ENCODE data around the gene ADGRG6.

DNA sequence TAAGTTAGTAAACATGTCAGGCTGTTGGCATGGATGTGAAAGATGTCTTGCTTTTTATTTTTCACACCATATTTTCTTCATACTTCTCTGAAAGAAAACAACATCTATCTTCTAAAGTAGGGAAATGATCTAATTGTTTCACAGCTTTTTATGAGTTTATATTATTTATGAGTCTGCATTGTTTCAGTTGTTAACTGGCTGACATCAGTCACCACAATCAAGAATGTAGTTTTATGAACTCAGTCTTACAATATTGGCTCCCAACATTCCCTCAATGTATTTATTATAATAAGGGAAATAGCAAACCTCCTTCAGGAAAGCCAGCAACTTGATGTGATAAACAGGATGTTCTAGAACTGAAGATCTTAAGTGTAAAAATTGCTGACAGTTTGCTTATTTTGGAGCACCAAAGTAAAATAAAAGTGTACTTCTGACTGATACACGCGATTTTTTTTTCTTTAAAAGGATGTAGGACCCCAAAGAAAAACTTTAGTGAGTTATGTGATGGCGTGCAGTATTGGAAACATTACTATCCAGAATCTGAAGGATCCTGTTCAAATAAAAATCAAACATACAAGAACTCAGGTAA is 106.0 kb downstream of the ADGRG6 start:
- TF ChIP-seq, protein P1, sequence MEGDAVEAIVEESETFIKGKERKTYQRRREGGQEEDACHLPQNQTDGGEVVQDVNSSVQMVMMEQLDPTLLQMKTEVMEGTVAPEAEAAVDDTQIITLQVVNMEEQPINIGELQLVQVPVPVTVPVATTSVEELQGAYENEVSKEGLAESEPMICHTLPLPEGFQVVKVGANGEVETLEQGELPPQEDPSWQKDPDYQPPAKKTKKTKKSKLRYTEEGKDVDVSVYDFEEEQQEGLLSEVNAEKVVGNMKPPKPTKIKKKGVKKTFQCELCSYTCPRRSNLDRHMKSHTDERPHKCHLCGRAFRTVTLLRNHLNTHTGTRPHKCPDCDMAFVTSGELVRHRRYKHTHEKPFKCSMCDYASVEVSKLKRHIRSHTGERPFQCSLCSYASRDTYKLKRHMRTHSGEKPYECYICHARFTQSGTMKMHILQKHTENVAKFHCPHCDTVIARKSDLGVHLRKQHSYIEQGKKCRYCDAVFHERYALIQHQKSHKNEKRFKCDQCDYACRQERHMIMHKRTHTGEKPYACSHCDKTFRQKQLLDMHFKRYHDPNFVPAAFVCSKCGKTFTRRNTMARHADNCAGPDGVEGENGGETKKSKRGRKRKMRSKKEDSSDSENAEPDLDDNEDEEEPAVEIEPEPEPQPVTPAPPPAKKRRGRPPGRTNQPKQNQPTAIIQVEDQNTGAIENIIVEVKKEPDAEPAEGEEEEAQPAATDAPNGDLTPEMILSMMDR (IDR thresholded peaks at IDR 0.05) = no peak
- no peak for TF ChIP-seq POLR2A (IDR thresholded peaks at IDR 0.05)
